Measurements from ENCODE around the gene ARL6IP5. TPM values are rescaled to one million over a fixed set of nuclear protein-coding genes. Genes with fewer than 3 reads are reported as not detected.
A peak's percentile ranks its signal among the peaks of the same experiment; 100 is the strongest.

ARL6IP5 gene
- total RNA-seq (100 to 1,000 TPM; 129 to 205 TPM), polyA plus RNA-seq (100 to 1,000 TPM; 160 to 195 TPM)
- long read RNA-seq, donor 1, transcript ARL6IP5-201 (3 exons, 2,101 nt): major isoform, 765 of 805 reads
- long read RNA-seq, donor 1, partial matches to known transcripts: 10 of 805 reads
- long read RNA-seq, donor 1, other reads (novel, unspliced or antisense): 29 of 805 reads
- long read RNA-seq, donor 2, transcript ARL6IP5-201 (3 exons, 2,101 nt): major isoform, 277 of 287 reads
- long read RNA-seq, donor 2, partial matches to known transcripts: 3 of 287 reads
- long read RNA-seq, donor 2, other reads (novel, unspliced or antisense): 7 of 287 reads

- Histone ChIP-seq H3K36me3 (ENCODE audit: control insufficient read depth in 1 of 2, insufficient read depth in 2 of 2, low read length in 1 of 2) (no peaks in the 10 kb centered on the region), H3K27me3 (ENCODE audit: control insufficient read depth in 1 of 2, insufficient read depth in 2 of 2, low read length in 1 of 2) (no peaks in the 10 kb centered on the region), H3K27ac (ENCODE audit: low read depth in 1 of 2, low read length in 2 of 2) (peak within 1 kb of the TSS; percentile 91 to 92), H3K4me3 (ENCODE audit: low read length in 2 of 2) (peak within 1 kb of the TSS; percentile 86 to 99), H3K9me3 (ENCODE audit: control insufficient read depth, low read length) (no peaks in the 10 kb centered on the region), H3K4me1 (ENCODE audit: control insufficient read depth in 1 of 2, insufficient read depth in 2 of 2, low read length in 2 of 2) (peaks cover 3 to 7% of the 10 kb centered on the region in 2 donors)
- DNase-seq (peak; percentile 97), ATAC-seq (ENCODE audit: low FRiP score) (peak; percentile 86)
- intact Hi-C loops (cut with DNase I): loop anchor here in 1 of 2 donors (10.0 kb wide), 1 partner anchor 70 kb away; the partner anchor contains the start of gene EOGT
- 1% methylated on average over 32 of the region's 32 CpGs for WGBS, 2 donors
These were observed at the start of gene ARL6IP5 for GRCh38 chr3:69084326-69085167. Gene ARL6IP5 (plus strand): TSS chr3:69084937. CDS start chr3:69085048, 111 bp downstream.

- WGBS, 2 donors: 87 to 90% methylated on average over 2 of the region's 2 CpGs
- ATAC-seq (ENCODE audit: low FRiP score) (no peak), DNase-seq (no peak)
- peaks cover 0 to 2% of the 10 kb centered on the region in 2 donors for H3K4me1 ChIP-seq (ENCODE audit: control insufficient read depth in 1 of 2, insufficient read depth in 2 of 2, low read length in 2 of 2)
- no peak overlapping the region for H3K27ac ChIP-seq (ENCODE audit: low read depth in 1 of 2, low read length in 2 of 2)
- no peak overlapping the region for H3K4me3 ChIP-seq (ENCODE audit: low read length in 2 of 2)
- H3K9me3 ChIP-seq (ENCODE audit: control insufficient read depth, low read length): no peaks in the 10 kb centered on the region
- peaks cover 3 to 5% of the 10 kb centered on the region in 2 donors for H3K36me3 ChIP-seq (ENCODE audit: control insufficient read depth in 1 of 2, insufficient read depth in 2 of 2, low read length in 1 of 2)
- intact Hi-C loops (cut with DNase I): no loop called here
- no peaks in the 10 kb centered on the region for H3K27me3 ChIP-seq (ENCODE audit: control insufficient read depth in 1 of 2, insufficient read depth in 2 of 2, low read length in 1 of 2)
These were observed 40.1 kb upstream of the ARL6IP5 start for GRCh38 chr3:69044608-69045007.

GRCh38 chr3:69048990-69049389 lies 35.7 kb upstream of the ARL6IP5 start:
- Histone ChIP-seq H3K27ac (ENCODE audit: low read depth in 1 of 2, low read length in 2 of 2) (no peak overlapping the region), H3K4me1 (ENCODE audit: control insufficient read depth in 1 of 2, insufficient read depth in 2 of 2, low read length in 2 of 2) (peaks cover 2 to 5% of the 10 kb centered on the region in 2 donors), H3K36me3 (ENCODE audit: control insufficient read depth in 1 of 2, insufficient read depth in 2 of 2, low read length in 1 of 2) (peaks cover 0 to 1% of the 10 kb centered on the region in 2 donors), H3K4me3 (ENCODE audit: low read length in 2 of 2) (no peak overlapping the region), H3K9me3 (ENCODE audit: control insufficient read depth, low read length) (no peaks in the 10 kb centered on the region), H3K27me3 (ENCODE audit: control insufficient read depth in 1 of 2, insufficient read depth in 2 of 2, low read length in 1 of 2) (no peaks in the 10 kb centered on the region)
- 90 to 93% methylated on average over 2 of the region's 2 CpGs for WGBS, 2 donors
- intact Hi-C loops (cut with DNase I): no loop called here
- DNase-seq: no peak
- no peak for ATAC-seq (ENCODE audit: low FRiP score)

DNA sequence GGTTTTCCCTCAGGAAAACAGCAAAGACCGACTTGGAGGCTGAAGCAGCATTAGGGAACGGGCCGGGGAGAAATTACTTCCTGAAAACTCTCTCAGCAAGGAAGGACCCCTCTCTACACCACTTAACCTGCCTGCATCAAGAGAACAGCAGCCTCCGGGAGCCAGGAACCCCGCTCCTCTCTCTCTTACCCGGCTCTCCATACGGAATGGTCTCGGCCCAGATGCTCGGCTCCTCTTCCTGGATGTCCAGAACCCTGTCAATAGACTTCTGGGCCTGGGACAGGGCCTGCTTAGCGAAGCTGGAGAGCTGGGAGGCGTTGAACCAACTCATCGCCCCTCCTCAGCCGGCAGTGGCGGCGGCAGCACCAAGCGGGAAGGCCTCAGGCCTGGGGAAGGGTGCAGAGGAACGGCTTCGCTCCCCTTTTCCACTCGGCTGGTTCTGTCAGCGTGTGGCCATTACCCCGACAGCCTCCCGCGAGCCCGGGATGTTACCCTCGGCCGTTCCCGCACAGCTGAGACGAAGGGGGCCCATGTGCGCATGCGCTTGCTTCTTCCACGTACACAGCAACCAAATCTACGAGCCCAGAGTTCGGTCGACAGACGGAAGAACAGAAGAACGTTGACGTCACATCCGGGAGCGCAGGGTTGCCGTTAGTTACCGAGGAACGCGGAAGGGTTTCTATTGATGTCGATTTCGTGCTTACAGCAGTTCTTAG lies 32.8 kb upstream of the ARL6IP5 start, which contains the start of gene TMF1:
TMF1 (minus strand) TSS at position 578 of the 716 bp plus-strand sequence; CDS start at position 331, 247 bp downstream.
- Histone ChIP-seq H3K36me3 (ENCODE audit: control insufficient read depth in 1 of 2, insufficient read depth in 2 of 2, low read length in 1 of 2) (peaks cover 0 to 1% of the 10 kb centered on the region in 2 donors), H3K4me1 (ENCODE audit: control insufficient read depth in 1 of 2, insufficient read depth in 2 of 2, low read length in 2 of 2) (peaks cover 2 to 5% of the 10 kb centered on the region in 2 donors), H3K4me3 (ENCODE audit: low read length in 2 of 2) (peak within 1 kb of the TSS; percentile 69 to 76), H3K27me3 (ENCODE audit: control insufficient read depth in 1 of 2, insufficient read depth in 2 of 2, low read length in 1 of 2) (no peaks in the 10 kb centered on the region), H3K27ac (ENCODE audit: low read depth in 1 of 2, low read length in 2 of 2) (peak within 1 kb of the TSS; percentile 10 to 88), H3K9me3 (ENCODE audit: control insufficient read depth, low read length) (no peaks in the 10 kb centered on the region)
- intact Hi-C loops (cut with DNase I): loop anchor here (2.0 kb wide), 2 partner anchors 29 to 39 kb away; partner anchors contain the start of genes EOGT (in 1 of the 2) and UBA3 (in 1 of the 2)
- DNase-seq (peak; percentile 99 to 100), ATAC-seq (ENCODE audit: low FRiP score) (peak; percentile 99)
- 1% methylated on average over 42 to 45 of the region's 45 CpGs for WGBS, 2 donors

DNA sequence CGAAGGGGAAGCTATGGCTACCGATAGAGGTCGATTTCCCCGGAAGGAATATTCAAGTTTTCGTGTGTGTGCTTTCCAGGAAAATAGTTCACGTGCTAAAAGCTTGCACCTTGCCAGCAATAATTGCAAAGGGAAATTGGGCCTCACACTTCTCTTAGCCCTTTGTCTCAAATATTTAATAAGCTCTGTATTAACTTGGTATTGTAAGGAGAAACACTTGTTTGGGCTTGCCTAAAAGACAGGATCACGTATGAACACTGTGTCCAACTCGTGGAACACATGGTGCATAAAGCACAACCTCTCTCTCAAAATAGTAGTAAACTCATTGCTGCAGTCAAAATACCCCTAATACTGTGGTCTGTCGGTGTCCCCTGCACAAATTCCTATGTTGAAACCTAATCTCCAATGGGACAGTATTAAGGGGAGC lies 32.3 kb upstream of the ARL6IP5 start:
- H3K27ac ChIP-seq (ENCODE audit: low read depth in 1 of 2, low read length in 2 of 2): peak overlapping the region in 1 of 2 donors; percentile 88
- ATAC-seq (ENCODE audit: low FRiP score) (no peak), DNase-seq (no peak)
- no peaks in the 10 kb centered on the region for H3K36me3 ChIP-seq (ENCODE audit: control insufficient read depth in 1 of 2, insufficient read depth in 2 of 2, low read length in 1 of 2)
- no peaks in the 10 kb centered on the region for H3K9me3 ChIP-seq (ENCODE audit: control insufficient read depth, low read length)
- no peaks in the 10 kb centered on the region for H3K27me3 ChIP-seq (ENCODE audit: control insufficient read depth in 1 of 2, insufficient read depth in 2 of 2, low read length in 1 of 2)
- 9 to 10% methylated on average over 9 of the region's 9 CpGs for WGBS, 2 donors
- peak overlapping the region in 1 of 2 donors; percentile 44 for H3K4me3 ChIP-seq (ENCODE audit: low read length in 2 of 2)
- peaks cover 2 to 5% of the 10 kb centered on the region in 2 donors for H3K4me1 ChIP-seq (ENCODE audit: control insufficient read depth in 1 of 2, insufficient read depth in 2 of 2, low read length in 2 of 2)
- intact Hi-C loops (cut with DNase I): loop anchor here (2.0 kb wide), 2 partner anchors 28 to 40 kb away; partner anchors contain the start of genes EOGT (in 1 of the 2) and UBA3 (in 1 of the 2)

DNA sequence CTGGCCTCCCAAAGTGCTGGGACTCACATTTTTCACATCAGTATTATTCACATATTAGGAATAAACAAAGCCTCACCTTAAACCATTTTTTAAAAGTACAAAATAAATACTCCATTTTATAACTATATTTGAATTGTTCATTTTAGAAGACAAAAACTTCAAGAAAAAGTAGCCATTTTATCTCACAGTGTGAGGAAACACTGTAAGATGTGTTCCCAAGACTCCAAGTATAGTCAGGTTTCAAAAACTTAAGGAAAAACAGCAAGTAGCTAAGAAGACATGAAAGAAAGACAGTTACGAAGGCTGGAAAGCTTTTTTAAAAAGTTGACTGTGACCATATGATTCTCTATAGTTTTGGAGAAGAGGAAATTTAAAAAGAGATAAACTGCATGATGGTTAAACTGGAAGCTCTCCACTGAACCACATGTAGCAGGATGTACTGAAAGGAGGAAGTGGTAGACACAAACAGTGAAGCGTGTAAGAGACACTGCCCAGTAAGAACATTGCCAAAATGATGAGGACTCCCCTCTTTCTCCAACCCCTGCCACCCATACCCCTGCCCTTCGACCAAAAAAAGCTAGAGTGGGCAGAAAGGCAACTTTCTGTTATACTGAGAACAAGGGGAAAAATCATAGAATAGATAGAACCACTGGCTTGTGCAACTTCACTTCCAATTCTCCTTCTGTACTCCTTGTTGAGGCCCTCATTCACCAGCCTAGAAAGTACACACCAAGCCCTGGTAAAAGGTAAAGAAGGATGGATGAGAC lies 26.4 kb upstream of the ARL6IP5 start:
- 94% methylated on average over 3 of the region's 3 CpGs for WGBS, 2 donors
- Histone ChIP-seq H3K36me3 (ENCODE audit: control insufficient read depth in 1 of 2, insufficient read depth in 2 of 2, low read length in 1 of 2) (peaks cover 4 to 5% of the 10 kb centered on the region in 2 donors), H3K4me3 (ENCODE audit: low read length in 2 of 2) (no peak overlapping the region), H3K27me3 (ENCODE audit: control insufficient read depth in 1 of 2, insufficient read depth in 2 of 2, low read length in 1 of 2) (no peaks in the 10 kb centered on the region), H3K27ac (ENCODE audit: low read depth in 1 of 2, low read length in 2 of 2) (no peak overlapping the region), H3K9me3 (ENCODE audit: control insufficient read depth, low read length) (no peaks in the 10 kb centered on the region), H3K4me1 (ENCODE audit: control insufficient read depth in 1 of 2, insufficient read depth in 2 of 2, low read length in 2 of 2) (no peaks in the 10 kb centered on the region)
- intact Hi-C loops (cut with DNase I): no loop called here
- ATAC-seq (ENCODE audit: low FRiP score) (no peak), DNase-seq (no peak)

DNA sequence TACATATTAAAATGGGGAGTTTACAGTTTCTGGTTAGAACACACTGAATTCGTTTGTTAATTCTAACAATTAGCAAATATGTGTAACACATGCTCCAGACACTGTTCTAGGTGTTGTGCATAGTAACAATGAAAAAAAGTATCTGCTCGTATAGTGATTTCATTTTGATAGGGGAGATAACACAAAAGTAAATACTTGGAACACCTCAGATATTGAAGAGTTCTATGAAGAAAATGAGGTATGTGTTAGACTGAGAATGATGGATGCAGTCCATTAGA lies 25.9 kb upstream of the ARL6IP5 start:
- Histone ChIP-seq H3K4me1 (ENCODE audit: control insufficient read depth in 1 of 2, insufficient read depth in 2 of 2, low read length in 2 of 2) (no peaks in the 10 kb centered on the region), H3K4me3 (ENCODE audit: low read length in 2 of 2) (no peak overlapping the region), H3K9me3 (ENCODE audit: control insufficient read depth, low read length) (no peaks in the 10 kb centered on the region), H3K27me3 (ENCODE audit: control insufficient read depth in 1 of 2, insufficient read depth in 2 of 2, low read length in 1 of 2) (no peaks in the 10 kb centered on the region), H3K36me3 (ENCODE audit: control insufficient read depth in 1 of 2, insufficient read depth in 2 of 2, low read length in 1 of 2) (peaks cover 4 to 5% of the 10 kb centered on the region in 2 donors), H3K27ac (ENCODE audit: low read depth in 1 of 2, low read length in 2 of 2) (no peak overlapping the region)
- WGBS, 2 donors: 89 to 92% methylated on average over 2 of the region's 2 CpGs
- no peak for ATAC-seq (ENCODE audit: low FRiP score)
- no peak for DNase-seq
- intact Hi-C loops (cut with DNase I): no loop called here

GRCh38 chr3:69059688-69060087 lies 25.0 kb upstream of the ARL6IP5 start:
- H3K36me3 ChIP-seq (ENCODE audit: control insufficient read depth in 1 of 2, insufficient read depth in 2 of 2, low read length in 1 of 2): peaks cover 4 to 5% of the 10 kb centered on the region in 2 donors

More at GRCh38 chr3:69059688-69060087, 25.0 kb upstream of the ARL6IP5 start:
- intact Hi-C loops (cut with DNase I): no loop called here
- DNase-seq (no peak), ATAC-seq (ENCODE audit: low FRiP score) (no peak)
- Histone ChIP-seq H3K4me3 (ENCODE audit: low read length in 2 of 2) (no peak overlapping the region), H3K27ac (ENCODE audit: low read depth in 1 of 2, low read length in 2 of 2) (no peak overlapping the region), H3K27me3 (ENCODE audit: control insufficient read depth in 1 of 2, insufficient read depth in 2 of 2, low read length in 1 of 2) (no peaks in the 10 kb centered on the region), H3K9me3 (ENCODE audit: control insufficient read depth, low read length) (no peaks in the 10 kb centered on the region), H3K4me1 (ENCODE audit: control insufficient read depth in 1 of 2, insufficient read depth in 2 of 2, low read length in 2 of 2) (no peaks in the 10 kb centered on the region)
